ENCODE results near the gene LRRC15.

Gene LRRC15

DNA sequence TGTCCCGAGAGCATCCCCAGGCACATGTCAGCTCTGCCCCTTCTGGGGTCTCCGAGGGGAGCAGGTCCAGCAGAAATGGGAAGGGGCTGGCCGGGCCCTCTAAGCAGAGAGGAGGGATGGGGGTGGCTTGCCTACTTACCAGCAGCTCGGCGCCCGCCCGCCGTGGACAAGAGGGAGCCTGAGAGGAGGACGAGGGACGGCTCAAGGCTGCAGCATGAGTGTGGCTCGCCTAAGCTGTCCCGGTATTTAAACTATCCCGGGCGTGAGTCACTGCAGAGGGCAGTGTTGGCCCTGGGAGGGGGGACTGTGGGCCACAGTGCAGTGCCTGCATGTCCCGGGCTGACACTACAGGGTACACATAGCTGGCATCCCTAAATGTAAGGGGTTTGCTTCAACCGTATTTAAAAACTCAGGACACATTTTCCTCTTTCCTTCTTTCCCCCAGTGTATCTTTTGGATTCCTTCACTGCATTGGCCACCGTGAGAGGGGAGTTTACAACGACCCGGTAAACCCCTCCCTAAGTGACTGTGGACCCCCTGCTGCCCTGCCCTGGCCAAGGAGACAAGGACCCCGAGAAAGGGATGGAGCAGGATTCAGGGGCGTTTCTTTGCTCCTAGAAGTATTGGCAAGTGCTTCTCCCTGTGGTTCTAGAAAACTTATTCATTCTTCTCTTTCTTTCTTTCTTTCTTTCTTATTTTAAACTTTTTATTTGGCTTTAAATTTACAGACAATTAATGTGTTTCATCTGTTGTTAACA is at the start of gene LRRC15:
TSS of gene LRRC15 (minus strand) at position 222 of the 758 bp plus-strand sequence. CDS start 8,700 bp downstream, outside the sequence.
- Histone ChIP-seq H3K4me2 (ENCODE audit: low read length) (no peak within 1 kb of the TSS), H3K27ac (ENCODE audit: low read depth, low read length) (no peak within 1 kb of the TSS), H3K9me3 (ENCODE audit: control insufficient read depth, insufficient read depth, low read length) (no peaks in the 10 kb centered on the region), H3K4me3 (ENCODE audit: low read length) (no peak within 1 kb of the TSS), H3K9me2 (replicated peaks; ENCODE audit: control insufficient read depth, low read length) (no peaks in the 10 kb centered on the region), H3K36me3 (ENCODE audit: control insufficient read depth, low read length) (no peaks in the 10 kb centered on the region), H4K20me1 (ENCODE audit: control insufficient read depth, insufficient read depth, low read depth, low read length) (no peaks in the 10 kb centered on the region), H3K27me3 (ENCODE audit: control insufficient read depth, low read length) (peaks cover 18% of the 10 kb centered on the region), H3K79me2 (ENCODE audit: control insufficient read depth, low read length) (no peaks in the 10 kb centered on the region), H3K4me1 (ENCODE audit: control insufficient read depth, low read length) (no peaks in the 10 kb centered on the region), H3F3A (ENCODE audit: control insufficient read depth, insufficient read depth) (no peaks in the 10 kb centered on the region)
- TF ChIP-seq CTCF (IDR thresholded peaks at IDR 0.05; ENCODE audit: low read depth, low read length, poor library complexity, severe bottlenecking): no peak
- TF ChIP-seq EZH2phosphoT487 (IDR thresholded peaks at IDR 0.05; ENCODE audit: borderline replicate concordance, low read length): no peak

DNA sequence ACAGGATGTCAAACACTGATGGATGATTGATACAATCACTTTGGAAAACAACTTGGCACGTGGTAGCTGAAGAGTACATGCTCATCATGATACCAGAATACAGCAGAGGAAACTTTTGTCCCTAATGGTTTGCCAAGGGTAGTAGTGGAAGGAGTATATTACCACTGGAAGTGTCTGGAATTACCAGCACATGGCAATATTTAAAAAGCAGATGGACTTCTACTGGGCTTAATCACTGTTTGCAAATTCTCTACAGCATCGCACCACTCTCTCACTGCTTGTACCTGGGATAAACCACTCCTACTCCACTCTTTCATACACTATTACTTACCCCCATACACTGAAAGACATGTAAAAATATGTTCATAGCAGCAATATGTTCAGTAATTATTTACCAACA is 49.1 kb upstream of the LRRC15 start:
- Histone ChIP-seq H3K27ac (ENCODE audit: low read depth, low read length) (no peak overlapping the region), H3K4me3 (ENCODE audit: low read length) (no peak overlapping the region), H4K20me1 (ENCODE audit: control insufficient read depth, insufficient read depth, low read depth, low read length) (0 out of 2 replicates have a peak, but pooled peaks cover 3% of the 10 kb centered on the region), H3K9me2 (replicated peaks; ENCODE audit: control insufficient read depth, low read length) (no peaks in the 10 kb centered on the region), H3K9me3 (ENCODE audit: control insufficient read depth, insufficient read depth, low read length) (no peaks in the 10 kb centered on the region), H3F3A (ENCODE audit: control insufficient read depth, insufficient read depth) (no peaks in the 10 kb centered on the region), H3K79me2 (ENCODE audit: control insufficient read depth, low read length) (no peaks in the 10 kb centered on the region), H3K27me3 (ENCODE audit: control insufficient read depth, low read length) (no peaks in the 10 kb centered on the region), H3K4me2 (ENCODE audit: low read length) (no peak overlapping the region), H3K4me1 (ENCODE audit: control insufficient read depth, low read length) (no peaks in the 10 kb centered on the region), H3K36me3 (ENCODE audit: control insufficient read depth, low read length) (peaks cover 33% of the 10 kb centered on the region)
- TF ChIP-seq CTCF (IDR thresholded peaks at IDR 0.05; ENCODE audit: low read depth, low read length, poor library complexity, severe bottlenecking) (no peak), EZH2phosphoT487 (IDR thresholded peaks at IDR 0.05; ENCODE audit: borderline replicate concordance, low read length) (no peak)

- Histone ChIP-seq H3K4me3 (ENCODE audit: low read length) (no peak overlapping the region), H4K20me1 (ENCODE audit: control insufficient read depth, insufficient read depth, low read depth, low read length) (peaks cover 5% of the 10 kb centered on the region; the same call in 1 of the 2 replicates), H3K36me3 (ENCODE audit: control insufficient read depth, low read length) (peaks cover 20% of the 10 kb centered on the region), H3F3A (ENCODE audit: control insufficient read depth, insufficient read depth) (peaks cover 12% of the 10 kb centered on the region; the same call in 1 of the 2 replicates), H3K27me3 (ENCODE audit: control insufficient read depth, low read length) (no peaks in the 10 kb centered on the region), H3K9me2 (replicated peaks; ENCODE audit: control insufficient read depth, low read length) (no peaks in the 10 kb centered on the region), H3K79me2 (ENCODE audit: control insufficient read depth, low read length) (no peaks in the 10 kb centered on the region), H3K9me3 (ENCODE audit: control insufficient read depth, insufficient read depth, low read length) (no peaks in the 10 kb centered on the region), H3K4me1 (ENCODE audit: control insufficient read depth, low read length) (no peaks in the 10 kb centered on the region), H3K4me2 (ENCODE audit: low read length) (no peak overlapping the region), H3K27ac (ENCODE audit: low read depth, low read length) (no peak overlapping the region)
- TF ChIP-seq CTCF (IDR thresholded peaks at IDR 0.05; ENCODE audit: low read depth, low read length, poor library complexity, severe bottlenecking): no peak
- TF ChIP-seq EZH2phosphoT487 (IDR thresholded peaks at IDR 0.05; ENCODE audit: borderline replicate concordance, low read length): no peak
Observed at GRCh38 chr3:194407423-194407822, 37.9 kb upstream of the LRRC15 start.

Data from DOHH2 (cell line).